Right renal cortex interstitium (tissue), 3 donors: ENCODE measurements around the gene SCN4A. TPM values are rescaled to one million over a fixed set of nuclear protein-coding genes. Genes with fewer than 3 reads are reported as not detected.
"Not testable (repeated sequence)": the region's sequence is repeated elsewhere in the genome, so short reads cannot be mapped to it uniquely, and the experiment has no call there.

ENCODE experiments used
- DNase-seq, 3 donors: peaks; one replicate each; pipeline ENCODE4 v3.0.0-alpha.2; 2013; ENCODE audit warnings: low read depth in 3 of 3, low spot score in 2 of 3
- polyA plus RNA-seq, 3 donors: library from polyadenylated mRNA; unstranded; fragments of 120-200 nt; gene quantifications; one replicate each; pipeline ENCODE4 v1.2.1, GENCODE V29; 2013; ENCODE audit not compliant: insufficient read length in 3 of 3

The SCN4A gene
- polyA plus RNA-seq, 3 donors, result 0.85 to 1.3 (median 0.87) TPM

- DNase-seq, result not testable (repeated sequence)
Observed at GRCh38 chr17:63889026-63889848, 83.5 kb downstream of the SCN4A start.

Other genes starting within 250 kb of the SCN4A start
- 10 to 100 TPM; 41.0 to 43.9 (median 41.8) TPM for gene STRADA, start 231.1 kb downstream of the SCN4A start, polyA plus RNA-seq
- gene CCDC47, start 199.3 kb downstream of the SCN4A start, polyA plus RNA-seq, result 100 to 1,000 TPM; 116 to 129 (median 127) TPM
- 100 to 1,000 TPM; 154 to 189 (median 172) TPM for gene DDX42, start 198.7 kb downstream of the SCN4A start, polyA plus RNA-seq
- gene PSMC5, start 145.5 kb downstream of the SCN4A start, polyA plus RNA-seq, result 100 to 1,000 TPM; 191 to 203 (median 198) TPM
- 10 to 100 TPM; 53.1 to 76.9 (median 69.5) TPM for gene FTSJ3, start 145.3 kb downstream of the SCN4A start, polyA plus RNA-seq
- gene SMARCD2, start 130.2 kb downstream of the SCN4A start, polyA plus RNA-seq, result 10 to 100 TPM; 52.7 to 56.1 (median 53.4) TPM
- 1 to 10 TPM in 2 of 3 donors, not detected in 1; 1.2 to 2.2 TPM for gene CSH2, start 99.2 kb downstream of the SCN4A start, polyA plus RNA-seq
- gene GH2, start 91.0 kb downstream of the SCN4A start, polyA plus RNA-seq, result not detected
- gene CSH1, start 76.3 kb downstream of the SCN4A start, polyA plus RNA-seq, result 1 to 10 TPM in 2 of 3 donors, under 1 TPM in 1; 0.40 to 7.5 (median 3.4) TPM
- gene CSHL1, start 61.7 kb downstream of the SCN4A start, polyA plus RNA-seq, result not detected
- not detected for gene GH1, start 54.1 kb downstream of the SCN4A start, polyA plus RNA-seq
- gene CD79B, start 40.6 kb downstream of the SCN4A start, polyA plus RNA-seq, result 1 to 10 TPM; 2.8 to 4.4 (median 3.5) TPM
- gene PRR29, start 25.4 kb upstream of the SCN4A start, polyA plus RNA-seq, result 1 to 10 TPM; 2.3 to 3.4 (median 2.9) TPM
- gene ICAM2, start 47.7 kb upstream of the SCN4A start, polyA plus RNA-seq, result 10 to 100 TPM; 29.8 to 33.4 (median 31.2) TPM
- gene ERN1, start 157.2 kb upstream of the SCN4A start, polyA plus RNA-seq, result 1 to 10 TPM; 7.8 to 8.9 (median 8.4) TPM